ACHN (cell line): ENCODE results near the gene DKK1.
"Not testable (repeated sequence)": the region's sequence is repeated elsewhere in the genome, so short reads cannot be mapped to it uniquely, and the experiment has no call there.

Experiments
- DNase-seq: peaks from one replicate; pipeline ENCODE4 v3.0.0-alpha.2; 2015
- in situ Hi-C: cut with HindIII; loops from 2 replicates; pipeline ENCODE4 v1.10.0; 2017; ENCODE audit warnings: low sequenced_read_pairs, low pct_ligation_motif_present, low pct_unique_long_range_greater_than_20kb

Gene DKK1

GRCh38 chr10:52351914-52352330, 37.8 kb downstream of the DKK1 start:
- in situ Hi-C loops: no loop called here
- DNase-seq: no peak

GRCh38 chr10:52353205-52353604, 39.1 kb downstream of the DKK1 start:
- DNase-seq: no peak
- in situ Hi-C loops: no loop called here

GRCh38 chr10:52353960-52354394, 39.9 kb downstream of the DKK1 start:
- in situ Hi-C loops: no loop called here
- no peak for DNase-seq

GRCh38 chr10:52357971-52358370, 43.9 kb downstream of the DKK1 start:
- in situ Hi-C loops: no loop called here
- no peak for DNase-seq

- DNase-seq: no peak
- in situ Hi-C loops: no loop called here
These were observed 45.4 kb downstream of the DKK1 start for GRCh38 chr10:52359441-52359840.

GRCh38 chr10:52365547-52366432, 51.7 kb downstream of the DKK1 start:
- in situ Hi-C loops, DNase-seq: not testable (repeated sequence)
